Suprapubic skin (tissue), 4 donors: Measurements from ENCODE around the gene CREB1. TPM values are rescaled to one million over a fixed set of nuclear protein-coding genes. Genes with fewer than 3 reads are reported as not detected.
"Not testable (repeated sequence)": the region's sequence is repeated elsewhere in the genome, so short reads cannot be mapped to it uniquely, and the experiment has no call there.

Source experiments
- DNase-seq, 2 donors: peaks; one replicate each; pipeline ENCODE4 v3.0.0-alpha.2; 2019; ENCODE audit warnings: low spot score in 2 of 2
- H3K27ac ChIP-seq: fragments of 200-600 bp; sonication (generic); one replicate; pipeline ENCODE4 v1.5.1; 2019
- H3K27me3 ChIP-seq: fragments of 200-600 bp; sonication (generic); one replicate; pipeline ENCODE4 v1.5.1; 2019
- H3K36me3 ChIP-seq: fragments of 200-600 bp; sonication (generic); one replicate; pipeline ENCODE4 v1.5.1; 2019
- H3K4me1 ChIP-seq: fragments of 200-600 bp; sonication (generic); one replicate; pipeline ENCODE4 v1.5.1; 2019
- H3K4me3 ChIP-seq: fragments of 200-600 bp; sonication (generic); one replicate; pipeline ENCODE4 v1.5.1; 2019; ENCODE audit warnings: mild to moderate bottlenecking
- H3K9me3 ChIP-seq: fragments of 200-600 bp; sonication (generic); one replicate; pipeline ENCODE4 v1.5.1; 2019
- CTCF ChIP-seq, 2 donors: fragments of 200-600 bp in 1 of 2; fragments of 450-650 bp in 1 of 2; sonication (generic) in 1 of 2; IDR thresholded peaks; one replicate each; pipeline ENCODE4 v1.5.1; 2016 to 2019; ENCODE audit warnings: antibody characterized with exemption in 2 of 2, mild to moderate bottlenecking in 1 of 2, moderate library complexity in 1 of 2
- EP300 ChIP-seq: sonication (generic); formaldehyde crosslinking; IDR thresholded peaks from one replicate; pipeline ENCODE4 v1.6.1; 2017; ENCODE audit warnings: antibody characterized with exemption
- POLR2A ChIP-seq, 2 donors: fragments of 450-650 bp; IDR thresholded peaks; one replicate each; pipeline ENCODE4 v1.6.1; 2017; ENCODE audit warnings: antibody characterized with exemption in 2 of 2, mild to moderate bottlenecking in 2 of 2, moderate library complexity in 2 of 2
- POLR2AphosphoS5 ChIP-seq, 3 donors: sonication (generic); formaldehyde crosslinking; IDR thresholded peaks; one replicate each; pipeline ENCODE4 v1.6.1; 2017; ENCODE audit warnings: antibody characterized with exemption in 3 of 3
- WGBS: methylation state at CpG from one replicate; pipeline ENCODE4 v1.1.5; 2018; 5-methylcytosine and 5-hydroxymethylcytosine counted together
- total RNA-seq, 4 donors: library from RNA; depleted of rRNA; stranded (reverse); fragments of >200 nt; gene quantifications; one replicate each; pipeline ENCODE4 v1.1.0, GENCODE V29; 2016

Gene CREB1
- total RNA-seq, 4 donors from 2014 or later: 33.3 to 90.4 (median 55.1) TPM

- no peak overlapping the region for H3K4me3 ChIP-seq
- H3K9me3 ChIP-seq: no peaks in the 10 kb centered on the region
- 81% methylated on average over 5 of the region's 5 CpGs for whole genome bisulfite sequencing
- no peaks in the 10 kb centered on the region for H3K27me3 ChIP-seq
- H3K36me3 ChIP-seq: no peaks in the 10 kb centered on the region
- no peak for DNase-seq
- H3K4me1 ChIP-seq: no peaks in the 10 kb centered on the region
- H3K27ac ChIP-seq: no peak overlapping the region
- no peak for TF ChIP-seq POLR2A (IDR thresholded peaks at IDR 0.05)
- no peak for TF ChIP-seq POLR2AphosphoS5 (IDR thresholded peaks at IDR 0.05)
Observed at GRCh38 chr2:207491956-207492355, 37.8 kb upstream of the CREB1 start.

GRCh38 chr2:207492461-207492860 is 37.3 kb upstream of the CREB1 start:
- no peak for DNase-seq
- Histone ChIP-seq H3K4me1 (no peaks in the 10 kb centered on the region), H3K27ac (no peak overlapping the region), H3K9me3 (no peaks in the 10 kb centered on the region), H3K27me3 (no peaks in the 10 kb centered on the region), H3K36me3 (no peaks in the 10 kb centered on the region), H3K4me3 (no peak overlapping the region)
- TF ChIP-seq EP300 (no peak), POLR2AphosphoS5 (IDR thresholded peaks at IDR 0.05) (no peak), POLR2A (IDR thresholded peaks at IDR 0.05) (no peak), CTCF (IDR thresholded peaks at IDR 0.05) (no peak)
- 41% methylated on average over 1 of the region's 1 CpG for WGBS

GRCh38 chr2:207494137-207494536 is 35.6 kb upstream of the CREB1 start:
- no peak overlapping the region for H3K27ac ChIP-seq
- no peak for DNase-seq
- H3K9me3 ChIP-seq: no peaks in the 10 kb centered on the region
- WGBS: 83% methylated on average over 1 of the region's 1 CpG
- H3K27me3 ChIP-seq: no peaks in the 10 kb centered on the region
- no peak overlapping the region for H3K4me3 ChIP-seq
- TF ChIP-seq POLR2AphosphoS5 (IDR thresholded peaks at IDR 0.05) (no peak), EP300 (no peak), POLR2A (IDR thresholded peaks at IDR 0.05) (no peak), CTCF (IDR thresholded peaks at IDR 0.05) (no peak)
- H3K4me1 ChIP-seq: peaks cover 2% of the 10 kb centered on the region
- no peaks in the 10 kb centered on the region for H3K36me3 ChIP-seq

GRCh38 chr2:207496936-207497335 is 32.8 kb upstream of the CREB1 start:
- H3K36me3 ChIP-seq, H3K9me3 ChIP-seq, H3K4me3 ChIP-seq, H3K27ac ChIP-seq, H3K27me3 ChIP-seq, DNase-seq, H3K4me1 ChIP-seq: not testable (repeated sequence)
- WGBS: 92% methylated on average over 12 of the region's 12 CpGs

GRCh38 chr2:207497596-207497995 is 32.2 kb upstream of the CREB1 start:
- Histone ChIP-seq H3K27me3 (no peaks in the 10 kb centered on the region), H3K36me3 (no peaks in the 10 kb centered on the region), H3K4me3 (no peak overlapping the region), H3K27ac (no peak overlapping the region), H3K4me1 (peaks cover 2% of the 10 kb centered on the region), H3K9me3 (no peaks in the 10 kb centered on the region)
- no peak for DNase-seq
- TF ChIP-seq POLR2AphosphoS5 (IDR thresholded peaks at IDR 0.05) (no peak), CTCF (IDR thresholded peaks at IDR 0.05) (no peak), POLR2A (IDR thresholded peaks at IDR 0.05) (no peak), EP300 (no peak)
- 93% methylated on average over 1 of the region's 1 CpG for WGBS

GRCh38 chr2:207498427-207498826 is 31.3 kb upstream of the CREB1 start:
- DNase-seq: no peak
- TF ChIP-seq POLR2AphosphoS5 (IDR thresholded peaks at IDR 0.05): no peak
- no peaks in the 10 kb centered on the region for H3K9me3 ChIP-seq
- H3K27me3 ChIP-seq: no peaks in the 10 kb centered on the region
- peaks cover 2% of the 10 kb centered on the region for H3K4me1 ChIP-seq
- H3K36me3 ChIP-seq: no peaks in the 10 kb centered on the region
- no peak overlapping the region for H3K4me3 ChIP-seq
- 84% methylated on average over 4 of the region's 4 CpGs for WGBS
- no peak overlapping the region for H3K27ac ChIP-seq

- H3K27ac ChIP-seq: no peak overlapping the region
- no peak for DNase-seq
- no peaks in the 10 kb centered on the region for H3K27me3 ChIP-seq
- no peaks in the 10 kb centered on the region for H3K9me3 ChIP-seq
- TF ChIP-seq POLR2AphosphoS5 (IDR thresholded peaks at IDR 0.05): no peak
- TF ChIP-seq POLR2A (IDR thresholded peaks at IDR 0.05): no peak
- 43% methylated on average over 1 of the region's 1 CpG for WGBS
- H3K36me3 ChIP-seq: no peaks in the 10 kb centered on the region
- no peak overlapping the region for H3K4me3 ChIP-seq
- peaks cover 3% of the 10 kb centered on the region for H3K4me1 ChIP-seq
Observed at GRCh38 chr2:207499114-207499513, 30.6 kb upstream of the CREB1 start.
